Epithelial cell of esophagus (primary cell): ENCODE measurements around the gene FRK.

Experiments used
- DNase-seq: peaks from one replicate; pipeline ENCODE4 v3.0.0; 2010; ENCODE audit warnings: low read depth
- H3K4me3 ChIP-seq: 2 replicates; pipeline ENCODE4 v1.5.1; 2011; ENCODE audit warnings: mild to moderate bottlenecking, low read length, control low read depth
- TF ChIP-seq, protein P1 (sequence below): IDR thresholded peaks from 2 replicates; pipeline ENCODE4 v1.5.1; 2011; ENCODE audit warnings: low read depth, mild to moderate bottlenecking, low read length, control low read depth, inconsistent platforms; ENCODE audit not compliant: insufficient read depth; ENCODE audit errors: missing control alignments

FRK gene

GRCh38 chr6:116090251-116090650 lies 29.6 kb upstream of the FRK start:
- TF ChIP-seq, protein P1, sequence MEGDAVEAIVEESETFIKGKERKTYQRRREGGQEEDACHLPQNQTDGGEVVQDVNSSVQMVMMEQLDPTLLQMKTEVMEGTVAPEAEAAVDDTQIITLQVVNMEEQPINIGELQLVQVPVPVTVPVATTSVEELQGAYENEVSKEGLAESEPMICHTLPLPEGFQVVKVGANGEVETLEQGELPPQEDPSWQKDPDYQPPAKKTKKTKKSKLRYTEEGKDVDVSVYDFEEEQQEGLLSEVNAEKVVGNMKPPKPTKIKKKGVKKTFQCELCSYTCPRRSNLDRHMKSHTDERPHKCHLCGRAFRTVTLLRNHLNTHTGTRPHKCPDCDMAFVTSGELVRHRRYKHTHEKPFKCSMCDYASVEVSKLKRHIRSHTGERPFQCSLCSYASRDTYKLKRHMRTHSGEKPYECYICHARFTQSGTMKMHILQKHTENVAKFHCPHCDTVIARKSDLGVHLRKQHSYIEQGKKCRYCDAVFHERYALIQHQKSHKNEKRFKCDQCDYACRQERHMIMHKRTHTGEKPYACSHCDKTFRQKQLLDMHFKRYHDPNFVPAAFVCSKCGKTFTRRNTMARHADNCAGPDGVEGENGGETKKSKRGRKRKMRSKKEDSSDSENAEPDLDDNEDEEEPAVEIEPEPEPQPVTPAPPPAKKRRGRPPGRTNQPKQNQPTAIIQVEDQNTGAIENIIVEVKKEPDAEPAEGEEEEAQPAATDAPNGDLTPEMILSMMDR, result no peak
- H3K4me3 ChIP-seq, result no peak overlapping the region
- no peak for DNase-seq

DNA sequence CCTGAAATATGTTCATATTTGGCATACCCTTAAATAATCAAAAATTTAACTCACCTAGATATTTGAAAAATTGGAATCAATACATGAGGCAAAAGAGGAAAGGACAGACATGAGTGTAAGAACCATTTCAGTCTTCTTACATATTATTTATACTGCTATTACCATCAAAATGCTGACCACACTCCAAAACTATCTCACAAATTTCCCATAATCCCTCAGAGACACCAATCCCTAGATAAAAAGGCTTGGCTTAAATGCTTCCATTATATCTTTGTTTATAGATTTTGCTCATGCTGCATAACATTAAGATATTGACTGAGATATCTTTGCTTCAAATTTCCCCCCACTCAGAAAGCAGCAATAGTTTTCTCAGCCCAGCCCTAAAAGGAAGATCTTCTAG lies 28.3 kb upstream of the FRK start:
- TF ChIP-seq, protein P1, result no peak
- no peak overlapping the region for H3K4me3 ChIP-seq
- DNase-seq, result no peak

GRCh38 chr6:116087437-116088027 lies 26.8 kb upstream of the FRK start:
- TF ChIP-seq, protein P1, result no peak
- peak; percentile 80 for DNase-seq
- H3K4me3 ChIP-seq, result no peak overlapping the region

DNA sequence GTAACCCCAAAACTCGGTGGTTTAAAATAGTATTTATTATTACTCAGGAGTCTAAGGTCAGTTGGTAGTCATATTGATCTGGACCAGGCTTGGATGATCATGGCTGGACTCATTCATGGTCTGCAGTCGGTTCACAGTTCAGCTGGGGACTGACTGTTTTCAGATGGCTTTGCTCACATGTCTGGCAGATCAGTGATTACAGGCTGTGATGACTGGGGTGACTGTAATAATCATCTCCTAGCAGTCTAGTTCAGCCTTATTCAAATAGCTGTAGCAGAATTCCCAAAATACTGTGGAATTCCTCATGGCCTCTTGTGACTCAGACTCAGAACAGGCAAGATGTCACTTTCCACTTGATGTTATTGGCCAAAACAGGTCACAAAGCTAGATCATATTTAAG lies 23.6 kb upstream of the FRK start:
- TF ChIP-seq, protein P1, result no peak
- DNase-seq, result no peak
- H3K4me3 ChIP-seq, result no peak overlapping the region

- H3K4me3 ChIP-seq, result no peak overlapping the region
- no peak for DNase-seq
- TF ChIP-seq, protein P1, result no peak
These were observed 22.4 kb upstream of the FRK start for GRCh38 chr6:116083052-116083451.

- H3K4me3 ChIP-seq, result no peak overlapping the region
- no peak for DNase-seq
- TF ChIP-seq, protein P1, result no peak
These were observed 18.3 kb upstream of the FRK start for GRCh38 chr6:116078945-116079344.

- TF ChIP-seq, protein P1, result no peak
- H3K4me3 ChIP-seq, result no peak overlapping the region
- no peak for DNase-seq
These were observed 17.8 kb upstream of the FRK start for GRCh38 chr6:116078522-116078921.
